Mucosa of rectum (tissue), 2 donors: ENCODE results near the gene MAP4K3.

Experiments used
- H3K27ac ChIP-seq, 2 donors: one replicate each; pipeline ENCODE4 v1.7.0; 2013; ENCODE audit warnings: inconsistent platforms in 2 of 2, low read depth in 2 of 2, low read length in 2 of 2
- H3K27me3 ChIP-seq, 2 donors: one replicate each; pipeline ENCODE4 v1.7.0; 2013; ENCODE audit warnings: low read length in 2 of 2; ENCODE audit not compliant: control insufficient read depth in 2 of 2, insufficient read depth in 2 of 2
- H3K36me3 ChIP-seq, 2 donors: one replicate each; pipeline ENCODE4 v1.7.0; 2013; ENCODE audit warnings: low read length in 2 of 2; ENCODE audit not compliant: control insufficient read depth in 2 of 2, insufficient read depth in 2 of 2
- H3K4me1 ChIP-seq, 2 donors: one replicate each; pipeline ENCODE4 v1.7.0; 2013; ENCODE audit warnings: low read length in 2 of 2, mild to moderate bottlenecking in 1 of 2; ENCODE audit not compliant: control insufficient read depth in 2 of 2, insufficient read depth in 2 of 2
- H3K4me3 ChIP-seq, 2 donors: one replicate each; pipeline ENCODE4 v1.7.0; 2013; ENCODE audit warnings: low read length in 2 of 2
- H3K9ac ChIP-seq, 2 donors: one replicate each; pipeline ENCODE4 v1.7.0; 2013; ENCODE audit warnings: low read length in 2 of 2, low read depth in 1 of 2, mild to moderate bottlenecking in 1 of 2
- H3K9me3 ChIP-seq, 2 donors: one replicate each; pipeline ENCODE4 v1.7.0; 2013; ENCODE audit warnings: low read length in 2 of 2; ENCODE audit not compliant: control insufficient read depth in 2 of 2
- donor health status: healthy.
- donor health status: Normal muscosa, but diverticular disease.

The MAP4K3 gene

DNA sequence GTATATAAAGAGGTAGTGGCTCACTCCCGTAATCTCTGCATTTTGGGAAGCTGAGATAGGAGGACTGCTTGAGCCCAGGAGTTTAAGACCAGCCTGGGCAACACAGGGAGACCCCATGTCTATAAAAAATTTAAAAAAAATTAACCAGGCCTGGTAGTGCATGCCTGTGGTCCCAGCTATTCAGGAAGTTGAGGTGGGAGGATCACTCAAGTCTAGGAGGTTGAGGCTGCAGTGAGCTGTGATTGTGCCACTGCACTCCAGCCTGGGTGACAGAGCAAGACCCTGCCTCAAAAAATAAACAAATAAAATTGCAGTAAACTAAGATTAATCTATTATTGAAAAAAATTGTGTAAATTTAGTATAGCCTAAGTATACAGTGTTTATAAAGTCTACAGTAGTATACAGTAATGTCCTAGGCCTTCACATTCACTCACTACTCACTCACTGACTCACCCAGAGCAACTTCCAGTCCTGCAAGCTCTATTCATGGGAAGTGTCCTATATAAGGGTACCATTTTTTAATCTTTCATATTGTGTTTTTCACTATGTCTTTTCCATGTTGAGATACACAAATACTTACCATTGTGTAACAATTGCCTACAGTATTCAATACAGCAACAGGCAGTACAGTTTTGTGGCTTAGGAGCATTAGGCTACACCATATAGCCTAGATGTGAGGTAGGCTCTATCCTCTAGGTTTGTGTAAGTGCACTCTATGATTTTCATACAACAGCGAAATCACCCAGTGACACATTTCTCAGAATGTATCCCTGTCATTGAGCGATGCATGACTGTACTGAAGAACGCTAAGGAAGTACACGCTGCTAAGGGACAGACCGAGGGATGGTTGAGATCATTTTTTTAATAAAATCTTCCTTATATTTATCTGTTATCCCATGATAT is 10.4 kb upstream of the MAP4K3 start:
- Histone ChIP-seq H3K9me3 (no peaks in the 10 kb centered on the region), H3K27me3 (no peaks in the 10 kb centered on the region), H3K36me3 (peaks cover 0 to 3% of the 10 kb centered on the region in 2 donors), H3K9ac (no peak overlapping the region), H3K4me1 (no peaks in the 10 kb centered on the region), H3K27ac (no peak overlapping the region), H3K4me3 (no peak overlapping the region)

DNA sequence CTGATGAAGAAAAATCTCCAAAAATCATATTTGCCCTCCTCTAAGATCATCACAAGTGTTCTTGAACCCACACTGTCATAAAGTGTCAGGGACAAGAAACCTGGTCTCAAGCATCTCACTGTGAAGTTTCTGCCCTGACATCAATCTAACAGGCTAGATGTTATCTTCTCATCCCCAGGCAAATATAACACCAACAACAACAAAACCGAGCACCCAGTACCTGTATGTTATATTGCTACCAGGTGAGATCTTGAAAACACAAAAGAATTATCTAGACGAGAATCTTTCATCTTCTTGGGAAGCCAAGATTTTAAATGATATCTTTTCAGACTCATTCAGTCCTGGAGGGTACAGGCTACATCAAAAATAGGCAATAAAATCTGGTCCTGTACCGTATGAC is 8.8 kb upstream of the MAP4K3 start:
- no peaks in the 10 kb centered on the region for H3K27me3 ChIP-seq
- H3K4me1 ChIP-seq = no peaks in the 10 kb centered on the region
- peaks cover 0 to 3% of the 10 kb centered on the region in 2 donors for H3K36me3 ChIP-seq
- no peak overlapping the region for H3K4me3 ChIP-seq
- no peak overlapping the region for H3K9ac ChIP-seq
- H3K27ac ChIP-seq = no peak overlapping the region
- H3K9me3 ChIP-seq = no peaks in the 10 kb centered on the region

DNA sequence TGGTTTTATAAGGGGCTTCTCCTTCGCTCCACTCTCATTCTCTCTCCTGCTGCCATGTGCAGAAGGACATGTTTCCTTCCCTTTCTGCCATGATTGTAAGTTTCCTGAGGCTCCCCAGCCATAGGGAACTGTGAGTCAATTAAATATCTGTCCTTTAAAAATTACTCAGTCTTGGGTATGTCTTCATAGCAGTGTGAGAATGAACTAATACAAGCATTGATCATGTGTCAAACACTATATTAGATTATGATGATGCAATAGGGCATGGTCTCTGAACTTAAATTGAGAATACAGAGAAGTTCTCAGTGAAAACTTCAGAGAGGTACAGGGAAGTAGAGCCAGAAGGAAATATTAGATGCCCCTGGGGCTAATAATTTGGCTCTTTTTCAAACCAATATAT is 5.9 kb upstream of the MAP4K3 start:
- Histone ChIP-seq H3K4me3 (no peak overlapping the region), H3K27me3 (no peaks in the 10 kb centered on the region), H3K9me3 (no peaks in the 10 kb centered on the region), H3K27ac (no peak overlapping the region), H3K9ac (no peak overlapping the region), H3K36me3 (peaks cover 0 to 3% of the 10 kb centered on the region in 2 donors), H3K4me1 (peaks cover 0 to 2% of the 10 kb centered on the region in 2 donors)

DNA sequence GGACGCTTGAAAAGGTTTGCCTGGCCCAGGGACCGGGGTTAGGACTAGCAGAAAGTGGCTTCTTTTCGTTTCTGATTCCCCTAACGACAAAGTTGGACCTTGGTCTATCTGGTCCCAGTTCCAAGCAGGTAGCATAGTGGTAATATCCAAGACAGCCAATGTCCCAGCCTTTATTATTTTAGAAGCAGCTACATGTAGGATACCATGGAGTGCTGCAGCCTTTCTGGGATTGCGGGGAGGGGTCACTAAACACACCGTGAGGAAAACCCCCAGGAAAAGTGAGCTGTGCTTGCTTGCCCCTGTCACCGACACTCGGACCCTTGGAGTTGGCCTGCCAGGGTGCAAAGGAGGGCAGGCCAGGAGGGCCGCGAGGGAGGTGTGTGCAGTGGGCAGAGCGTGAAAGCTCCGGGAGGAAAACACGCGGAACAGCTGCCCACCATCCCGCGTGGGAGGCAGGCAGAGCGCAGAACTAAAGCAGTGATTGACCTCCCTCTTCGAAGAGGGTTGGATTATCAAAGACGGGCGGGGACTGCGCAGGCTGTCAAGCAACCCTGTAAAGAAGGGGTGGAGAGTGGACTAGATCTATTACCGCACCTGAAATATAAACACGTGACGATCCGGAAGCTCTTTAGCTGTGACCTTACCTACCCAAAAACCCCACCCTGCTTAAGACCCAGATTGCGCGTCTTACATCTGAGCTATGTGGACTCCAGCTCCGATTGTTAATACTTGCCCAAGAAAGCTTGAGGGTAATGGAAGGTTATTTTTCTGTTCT is 624 bp upstream of the MAP4K3 start:
- peak overlapping the region; percentile 89 to 95 for H3K4me3 ChIP-seq
- H3K27ac ChIP-seq = peak overlapping the region; percentile 88 to 92
- H3K27me3 ChIP-seq = no peaks in the 10 kb centered on the region
- no peaks in the 10 kb centered on the region for H3K36me3 ChIP-seq
- H3K9me3 ChIP-seq = no peaks in the 10 kb centered on the region
- peak overlapping the region; percentile 94 for H3K9ac ChIP-seq
- peaks cover 9% of the 10 kb centered on the region in 2 donors for H3K4me1 ChIP-seq

DNA sequence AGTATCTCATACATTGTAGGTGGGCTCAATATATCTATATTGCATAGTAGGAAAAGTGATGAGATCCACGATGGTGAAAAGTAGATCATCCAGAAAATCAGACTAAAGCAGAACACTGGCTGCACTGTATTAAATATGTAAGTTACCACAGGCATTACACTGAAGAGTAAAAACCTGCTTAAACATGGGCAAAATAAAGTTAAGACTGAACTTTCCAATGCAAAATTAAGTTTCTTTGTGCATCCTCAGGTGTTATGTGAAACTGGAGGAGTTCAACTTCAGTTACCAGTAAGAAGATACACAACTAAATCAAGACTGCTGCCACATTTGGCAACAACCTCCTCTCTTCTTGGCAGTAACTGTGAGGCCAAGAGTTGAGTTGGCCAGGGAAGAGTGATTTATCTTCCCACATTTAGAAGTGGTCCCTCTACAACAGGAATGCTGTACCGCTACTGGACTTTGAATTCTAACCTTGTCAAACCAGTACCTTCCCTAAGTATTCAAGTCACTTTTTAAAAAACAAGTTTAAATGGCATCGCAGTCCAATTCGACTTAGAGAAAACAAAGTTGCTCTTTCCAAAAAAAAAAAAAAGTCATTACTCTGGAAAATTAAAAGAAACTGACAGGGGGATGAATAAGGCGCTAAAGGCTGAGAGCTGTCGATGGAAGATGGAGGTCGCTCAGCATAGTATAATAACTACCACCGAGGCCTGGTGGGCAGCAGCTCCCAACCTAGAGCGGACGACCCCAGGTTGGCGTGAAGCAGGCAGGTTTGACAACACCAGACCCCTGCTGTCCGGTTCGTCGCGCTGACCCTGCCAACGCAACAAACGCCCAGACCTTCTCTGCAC is 1.1 kb downstream of the MAP4K3 start:
- peak overlapping the region; percentile 88 to 92 for H3K27ac ChIP-seq
- no peaks in the 10 kb centered on the region for H3K27me3 ChIP-seq
- H3K9ac ChIP-seq = peak overlapping the region; percentile 94
- H3K9me3 ChIP-seq = no peaks in the 10 kb centered on the region
- H3K4me1 ChIP-seq = peaks cover 9% of the 10 kb centered on the region in 2 donors
- peak overlapping the region; percentile 89 to 95 for H3K4me3 ChIP-seq
- H3K36me3 ChIP-seq = no peaks in the 10 kb centered on the region

DNA sequence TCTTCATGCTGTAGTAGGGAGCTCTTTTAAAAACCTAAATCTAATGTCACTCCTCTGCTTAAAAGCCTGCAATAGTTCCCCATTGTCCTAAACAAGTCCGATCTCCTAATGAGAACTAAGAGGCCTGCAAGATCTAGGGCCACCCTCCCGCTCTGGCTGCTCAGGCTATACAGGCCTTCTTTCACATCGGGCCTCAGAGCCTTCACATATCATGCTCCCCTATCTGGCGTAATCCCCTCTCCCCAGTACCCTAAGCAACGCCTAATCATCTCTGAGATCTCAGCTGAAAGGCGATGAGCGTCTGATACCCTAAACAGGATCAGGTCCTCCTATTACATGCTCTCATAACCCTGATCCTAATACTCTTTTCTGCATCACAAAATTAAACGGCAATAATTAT is 1.9 kb downstream of the MAP4K3 start:
- Histone ChIP-seq H3K27me3 (no peaks in the 10 kb centered on the region), H3K4me1 (peaks cover 9% of the 10 kb centered on the region in 2 donors), H3K9ac (no peak overlapping the region), H3K27ac (no peak overlapping the region), H3K36me3 (no peaks in the 10 kb centered on the region), H3K4me3 (peak overlapping the region in 1 of 2 donors; percentile 89), H3K9me3 (no peaks in the 10 kb centered on the region)

DNA sequence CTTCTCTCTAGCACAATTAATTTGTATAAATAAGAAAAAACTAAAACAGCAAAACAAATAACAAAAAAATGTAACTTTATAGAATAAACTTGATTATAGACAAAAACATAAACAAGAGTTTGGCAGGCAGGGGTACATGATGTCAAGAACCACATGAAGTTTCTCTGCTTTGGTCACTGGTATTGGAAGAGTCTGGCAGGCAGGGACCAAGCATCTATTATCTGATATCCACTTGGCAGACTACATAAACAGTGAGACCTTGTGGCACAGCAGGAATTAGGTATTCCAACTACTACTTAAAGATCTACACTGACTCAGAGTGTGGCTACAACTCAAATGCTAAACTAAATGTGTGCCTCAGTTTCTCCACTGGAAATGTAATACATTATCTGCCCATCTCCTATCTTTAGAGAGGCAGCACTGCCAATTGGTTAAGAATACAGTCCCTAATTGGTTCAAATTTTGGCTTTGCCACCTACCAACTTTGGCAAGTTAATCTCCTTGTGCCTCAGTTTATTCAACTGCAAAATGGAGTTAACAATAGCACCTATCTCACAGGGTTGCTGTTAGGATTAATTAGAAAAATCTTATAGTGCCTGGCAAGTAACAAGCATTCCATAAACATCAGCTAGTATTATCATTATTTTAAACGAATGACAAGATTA is 2.7 kb downstream of the MAP4K3 start:
- H3K27ac ChIP-seq = no peak overlapping the region
- H3K27me3 ChIP-seq = no peaks in the 10 kb centered on the region
- H3K9ac ChIP-seq = no peak overlapping the region
- H3K36me3 ChIP-seq = no peaks in the 10 kb centered on the region
- no peaks in the 10 kb centered on the region for H3K9me3 ChIP-seq
- peak overlapping the region in 1 of 2 donors; percentile 9 for H3K4me3 ChIP-seq
- H3K4me1 ChIP-seq = peaks cover 9% of the 10 kb centered on the region in 2 donors

DNA sequence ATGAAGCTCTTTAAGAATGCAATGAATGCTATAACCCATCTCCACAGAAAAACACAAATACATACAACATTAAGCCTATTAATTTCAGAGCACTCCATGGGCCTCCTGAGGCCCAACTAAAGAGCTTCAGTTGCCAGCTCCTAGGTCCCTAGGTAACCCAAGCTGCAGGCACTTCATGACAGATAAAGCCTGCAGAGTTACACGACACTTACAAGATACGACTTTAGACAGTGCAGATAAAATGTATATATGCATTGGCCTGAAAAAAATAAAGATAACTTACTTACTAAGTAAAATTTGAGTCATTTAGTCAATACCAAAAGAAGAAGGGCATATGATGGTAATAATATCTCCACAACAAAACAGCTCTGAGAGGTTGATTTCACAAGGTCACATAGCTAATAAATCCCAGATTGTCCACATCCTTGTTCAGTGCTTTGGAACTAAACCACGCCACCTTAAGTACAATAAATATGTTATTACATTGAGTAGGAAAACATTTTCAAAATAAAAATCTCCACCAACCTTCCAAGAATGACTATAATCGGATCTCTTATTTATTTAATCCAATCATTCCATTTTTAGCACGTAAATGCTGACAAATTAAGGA is 3.4 kb downstream of the MAP4K3 start:
- Histone ChIP-seq H3K4me3 (no peak overlapping the region), H3K4me1 (peaks cover 9% of the 10 kb centered on the region in 2 donors), H3K27ac (no peak overlapping the region)

DNA sequence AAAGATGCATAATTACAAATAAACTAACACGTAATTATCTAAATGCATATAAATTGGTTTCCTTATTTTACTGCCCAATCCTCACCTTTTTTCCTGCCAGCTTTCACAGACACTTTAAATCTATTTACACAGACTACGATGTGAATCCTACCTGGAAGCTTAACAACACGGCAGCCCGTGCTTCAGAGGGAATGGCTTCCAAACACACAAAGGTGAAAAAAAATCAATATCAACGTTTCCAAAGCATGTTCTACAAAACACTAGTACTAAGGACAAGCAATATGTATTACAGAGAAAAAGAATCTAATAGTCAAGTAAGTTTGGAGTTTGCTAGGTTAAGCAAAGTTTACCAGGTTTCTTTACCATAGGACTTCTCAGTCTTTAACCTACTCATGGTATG is 4.4 kb downstream of the MAP4K3 start:
- Histone ChIP-seq H3K9me3 (no peaks in the 10 kb centered on the region), H3K27ac (no peak overlapping the region), H3K4me3 (no peak overlapping the region), H3K27me3 (no peaks in the 10 kb centered on the region), H3K9ac (no peak overlapping the region), H3K36me3 (no peaks in the 10 kb centered on the region), H3K4me1 (peaks cover 7 to 9% of the 10 kb centered on the region in 2 donors)

More for the DNA sequence above, 3.4 kb downstream of the MAP4K3 start:
- Histone ChIP-seq H3K36me3 (no peaks in the 10 kb centered on the region), H3K27me3 (no peaks in the 10 kb centered on the region), H3K9ac (no peak overlapping the region), H3K9me3 (no peaks in the 10 kb centered on the region)
